ENCODE measurements around the gene RAMP1.
"Not testable (repeated sequence)": the region's sequence is repeated elsewhere in the genome, so short reads cannot be mapped to it uniquely, and the experiment has no call there.

RAMP1 gene

GRCh38 chr2:237940828-237941227 is 81.4 kb downstream of the RAMP1 start:
- TF ChIP-seq CTCF (IDR thresholded peaks at IDR 0.05; ENCODE audit: low read length, missing control alignments) = no peak
- H3K4me3 ChIP-seq (replicated peaks; ENCODE audit: low read depth, low read length) = no peak overlapping the region
- no peak for DNase-seq (ENCODE audit: low read depth)

- DNase-seq (ENCODE audit: low read depth) = no peak
- no peak for TF ChIP-seq CTCF (IDR thresholded peaks at IDR 0.05; ENCODE audit: low read length, missing control alignments)
- no peak overlapping the region for H3K4me3 ChIP-seq (replicated peaks; ENCODE audit: low read depth, low read length)
Observed at GRCh38 chr2:237941239-237941638, 81.8 kb downstream of the RAMP1 start.

- H3K4me3 ChIP-seq (replicated peaks; ENCODE audit: low read depth, low read length) = no peak overlapping the region
- no peak for TF ChIP-seq CTCF (IDR thresholded peaks at IDR 0.05; ENCODE audit: low read length, missing control alignments)
- DNase-seq (ENCODE audit: low read depth) = no peak
Observed at GRCh38 chr2:237942513-237942899, 83.1 kb downstream of the RAMP1 start.

- no peak overlapping the region for H3K4me3 ChIP-seq (replicated peaks; ENCODE audit: low read depth, low read length)
- no peak for DNase-seq (ENCODE audit: low read depth)
- no peak for TF ChIP-seq CTCF (IDR thresholded peaks at IDR 0.05; ENCODE audit: low read length, missing control alignments)
Observed at GRCh38 chr2:237943395-237944094, 84.1 kb downstream of the RAMP1 start.

- DNase-seq (ENCODE audit: low read depth) = no peak
- H3K4me3 ChIP-seq (replicated peaks; ENCODE audit: low read depth, low read length) = no peak overlapping the region
- TF ChIP-seq CTCF (IDR thresholded peaks at IDR 0.05; ENCODE audit: low read length, missing control alignments) = no peak
Observed at GRCh38 chr2:237944302-237944701, 84.9 kb downstream of the RAMP1 start.

GRCh38 chr2:237946423-237946822 is 87.0 kb downstream of the RAMP1 start:
- no peak for DNase-seq (ENCODE audit: low read depth)
- H3K4me3 ChIP-seq (replicated peaks; ENCODE audit: low read depth, low read length) = no peak overlapping the region
- TF ChIP-seq CTCF (IDR thresholded peaks at IDR 0.05; ENCODE audit: low read length, missing control alignments) = no peak

GRCh38 chr2:237951354-237951753 is 91.9 kb downstream of the RAMP1 start:
- not testable (repeated sequence) for DNase-seq (ENCODE audit: low read depth); H3K4me3 ChIP-seq (replicated peaks; ENCODE audit: low read depth, low read length)

Data from fibroblast of pulmonary artery (primary cell).